Psoas muscle (tissue), 8 donors: ENCODE measurements around the gene CD79A. TPM values are rescaled to one million over a fixed set of nuclear protein-coding genes. Genes with fewer than 3 reads are reported as not detected.

Experiments used
- ATAC-seq, 4 donors: fragments of 200-7000 bp; cut with Tn5 transposase; one replicate each; pipeline ENCODE4 v1.9.1; 2020; ENCODE audit warnings: moderate library complexity in 3 of 4, mild to moderate bottlenecking in 2 of 4
- DNase-seq, 2 donors: peaks; one replicate each; pipeline ENCODE4 v3.0.0-alpha.2; 2020
- H3K27ac ChIP-seq: fragments of 200-600 bp; one replicate; pipeline ENCODE4 v1.8.0; 2022
- H3K27me3 ChIP-seq, 3 donors: fragments of 200-600 bp in 1 of 3; one replicate each; pipeline versions ENCODE4 v1.6.1 to v1.8.0; 2013 to 2022; ENCODE audit warnings: low read length in 2 of 3, mild to moderate bottlenecking in 2 of 3, moderate library complexity in 1 of 3; ENCODE audit not compliant: insufficient read depth in 3 of 3
- H3K36me3 ChIP-seq, 2 donors: fragments of 200-600 bp in 1 of 2; one replicate each; pipeline versions ENCODE4 v1.6.1 to v1.8.0; 2013 to 2022; ENCODE audit warnings: low read depth in 1 of 2, mild to moderate bottlenecking in 1 of 2, moderate library complexity in 1 of 2; ENCODE audit not compliant: insufficient read depth in 1 of 2
- H3K4me1 ChIP-seq: fragments of 200-600 bp; one replicate; pipeline ENCODE4 v1.8.0; 2022
- H3K4me3 ChIP-seq: fragments of 200-600 bp; one replicate; pipeline ENCODE4 v1.8.0; 2022; ENCODE audit warnings: mild to moderate bottlenecking
- H3K9me3 ChIP-seq: fragments of 200-600 bp; one replicate; pipeline ENCODE4 v1.8.0; 2022
- CTCF ChIP-seq: fragments of 200-600 bp; IDR thresholded peaks from one replicate; pipeline ENCODE4 v1.8.0; 2022; ENCODE audit warnings: antibody characterized with exemption
- WGBS, 3 donors: extraction: QIAGEN DNeasy Blood & Tissue Kit; methylation state at CpG; one replicate each; pipeline versions ENCODE4 v1.1.6 to v1.1.7; 2013; 5-methylcytosine and 5-hydroxymethylcytosine counted together
- intact Hi-C, 2 donors: fragments of 100-400 bp; cut with DNase I; formaldehyde crosslinking; loops; one replicate each; pipeline versions ENCODE4 v1.11.0 to v1.14.2; 2022
- polyA plus RNA-seq, 3 donors: library from polyadenylated mRNA; stranded (reverse); fragments of 200-250 nt; gene quantifications; one replicate each; pipeline ENCODE4 v1.2.3, GENCODE V29; 2013
- total RNA-seq, 4 donors: library from RNA; stranded (reverse); fragmentation: NEBNext Ultra II Directional in 2 of 4; extraction: Animal tissue kit (Norgen Biotek cat#: 25700) in 2 of 4; gene quantifications; one replicate each; pipeline versions ENCODE4 v1.2.1 to v1.2.4, GENCODE V29; 2021 to 2023
- donor health status: healthy with polysubstance abuse.
- donor health status: DM: no; HTN: no; CAD: no; lungs with moderate emphysema.
- donor health status: Bipolar disorder and iron deficiency.
- donor health status: healthy.
- donor health status: DM: yes; HTN: yes; CAD: no.
- donor health status: DM: no; HTN: no; CAD: no.
- donor health status: DM: no; HTN: no; CAD: no.
- donor health status: DM: yes; HTN: yes; CAD: no.

CD79A gene
- total and polyA plus RNA-seq, 7 donors: 0.30 to 1.4 (median 0.87) TPM

- H3K9me3 ChIP-seq: no peaks in the 10 kb centered on the region
- no peak overlapping the region for H3K4me3 ChIP-seq
- no peak for TF ChIP-seq CTCF
- H3K4me1 ChIP-seq: peaks cover 18% of the 10 kb centered on the region
- ATAC-seq: peak in 1 of 4 donors; percentile 36
- peaks cover 20 to 99% of the 10 kb centered on the region in 2 donors for H3K36me3 ChIP-seq
- intact Hi-C loops: no loop called here
- no peaks in the 10 kb centered on the region for H3K27me3 ChIP-seq
- no peak overlapping the region for H3K27ac ChIP-seq
- peak in 1 of 2 donors; percentile 15 for DNase-seq
- WGBS, 3 donors: 90 to 94% (median 93%) methylated on average over 3 of the region's 3 CpGs
These were observed 10.8 kb upstream of the CD79A start for GRCh38 chr19:41866284-41866683.

- ATAC-seq (no peak), DNase-seq (peak in 1 of 2 donors; percentile 19)
- H3K27me3 ChIP-seq: no peaks in the 10 kb centered on the region
- H3K9me3 ChIP-seq: no peaks in the 10 kb centered on the region
- no peak overlapping the region for H3K4me3 ChIP-seq
- peaks cover 3% of the 10 kb centered on the region for H3K4me1 ChIP-seq
- no peak overlapping the region for H3K27ac ChIP-seq
- H3K36me3 ChIP-seq: peaks cover 18 to 86% of the 10 kb centered on the region in 2 donors
- intact Hi-C loops: no loop called here
- WGBS, 3 donors: 71 to 81% (median 75%) methylated on average over 10 of the region's 10 CpGs
- no peak for TF ChIP-seq CTCF
These were observed 8.7 kb upstream of the CD79A start for GRCh38 chr19:41868120-41868988.

GRCh38 chr19:41868989-41869300 is 8.1 kb upstream of the CD79A start:
- DNase-seq: peak in 1 of 2 donors; percentile 37
- Histone ChIP-seq H3K4me3 (no peak overlapping the region), H3K27me3 (no peaks in the 10 kb centered on the region), H3K36me3 (peaks cover 16 to 80% of the 10 kb centered on the region in 2 donors), H3K9me3 (no peaks in the 10 kb centered on the region), H3K4me1 (peaks cover 3% of the 10 kb centered on the region), H3K27ac (no peak overlapping the region)
- ATAC-seq: no peak
- intact Hi-C loops: no loop called here
- 81 to 90% (median 86%) methylated on average over 12 of the region's 12 CpGs for WGBS, 3 donors
- no peak for TF ChIP-seq CTCF

GRCh38 chr19:41869374-41869955 is 7.6 kb upstream of the CD79A start:
- ATAC-seq (no peak), DNase-seq (peak in 1 of 2 donors; percentile 33)
- WGBS, 3 donors: 78 to 85% (median 81%) methylated on average over 11 to 13 of the region's 13 CpGs
- Histone ChIP-seq H3K9me3 (no peaks in the 10 kb centered on the region), H3K4me3 (no peak overlapping the region), H3K36me3 (peaks cover 16 to 75% of the 10 kb centered on the region in 2 donors), H3K27ac (no peak overlapping the region), H3K27me3 (no peaks in the 10 kb centered on the region), H3K4me1 (peaks cover 3% of the 10 kb centered on the region)
- intact Hi-C loops: no loop called here
- no peak for TF ChIP-seq CTCF
